SK-N-SH (cell line): Measurements from ENCODE around the gene UGP2. TPM values are rescaled to one million over a fixed set of nuclear protein-coding genes. Genes with fewer than 3 reads are reported as not detected.

Experiments used
- CTCF ChIA-PET: fragments of 300-600, 350-600 bp; formaldehyde crosslinking; extraction: SDS; loops from one replicate; lab custom pipeline; 2021; lab: Yijun Ruan, JAX
- POLR2A ChIA-PET: fragments of 350-600 bp; sonication (Branson Sonifier 250); formaldehyde crosslinking; extraction: SDS; loops from one replicate; lab custom pipeline; 2020; ENCODE audit warnings: antibody characterized with exemption, inconsistent platforms; lab: Yijun Ruan, JAX
- DNase-seq: peaks from one replicate; pipeline ENCODE4 v3.0.0; 2012
- H2AFZ ChIP-seq: fragments of 200-600 bp; sonication (generic); 2 replicates; pipeline ENCODE4 v1.8.1; 2016; ENCODE audit warnings: antibody characterized with exemption, mild to moderate bottlenecking, low read depth
- H3F3A ChIP-seq: fragments of 200-600 bp; sonication (generic); replicated peaks from 2 replicates; pipeline ENCODE3; 2016; ENCODE audit warnings: antibody characterized with exemption, mild to moderate bottlenecking; ENCODE audit not compliant: insufficient read depth
- H3K27ac ChIP-seq, 2 experiments: fragments of 200-500 bp in 1 of 2; fragments of 200-600 bp in 1 of 2; sonication (Bioruptor generic) in 1 of 2; sonication (generic), shearing (Covaris generic) in 1 of 2; 2 replicates each; pipeline versions ENCODE4 v1.5.1 to v1.6.1; 2014 to 2016; ENCODE audit warnings: low read depth in 2 of 2, inconsistent platforms in 1 of 2, low read length in 1 of 2, mild to moderate bottlenecking in 1 of 2, mixed read lengths in 1 of 2
- H3K27me3 ChIP-seq: fragments of 200-600 bp; sonication (generic), shearing (Covaris generic); 2 replicates; pipeline ENCODE4 v1.6.1; 2016; ENCODE audit warnings: mixed run types; ENCODE audit not compliant: insufficient read depth
- H3K36me3 ChIP-seq, 2 experiments: fragments of 200-500 bp in 1 of 2; fragments of 200-600 bp in 1 of 2; sonication (Bioruptor generic) in 1 of 2; sonication (generic) in 1 of 2; replicated peaks in 1 of 2; 2 replicates each; pipeline versions ENCODE3 to v1.5.1; 2014 to 2016; ENCODE audit warnings: low read length in 1 of 2, mild to moderate bottlenecking in 1 of 2; ENCODE audit not compliant: insufficient read depth in 2 of 2, control insufficient read depth in 1 of 2
- H3K4me1 ChIP-seq, 2 experiments: fragments of 200-500 bp in 1 of 2; fragments of 200-600 bp in 1 of 2; sonication (Bioruptor generic) in 1 of 2; sonication (generic), shearing (Covaris generic) in 1 of 2; 2 replicates each; pipeline versions ENCODE4 v1.5.1 to v1.6.1; 2014 to 2016; ENCODE audit warnings: low read depth in 1 of 2, low read length in 1 of 2, mixed run types in 1 of 2; ENCODE audit not compliant: insufficient read depth in 2 of 2, control insufficient read depth in 1 of 2
- H3K4me2 ChIP-seq: fragments of 200-600 bp; sonication (generic), shearing (Covaris generic); 2 replicates; pipeline ENCODE4 v1.6.1; 2017; ENCODE audit warnings: mixed run types
- H3K4me3 ChIP-seq, 2 experiments: fragments of 200-500 bp in 1 of 2; fragments of 200-600 bp in 1 of 2; sonication (Bioruptor generic) in 1 of 2; sonication (generic), shearing (Covaris generic) in 1 of 2; 2 replicates each; pipeline versions ENCODE4 v1.5.1 to v1.8.1; 2014 to 2016; ENCODE audit warnings: low read depth in 2 of 2, inconsistent platforms in 1 of 2, low read length in 1 of 2, mild to moderate bottlenecking in 1 of 2, mixed read lengths in 1 of 2, moderate library complexity in 1 of 2
- H3K79me2 ChIP-seq: fragments of 200-600 bp; sonication (generic); 2 replicates; pipeline ENCODE4 v1.8.1; 2017; ENCODE audit warnings: mild to moderate bottlenecking; ENCODE audit not compliant: insufficient read depth
- H3K9ac ChIP-seq: fragments of 200-600 bp; sonication (generic); 2 replicates; pipeline ENCODE4 v1.6.1; 2017; ENCODE audit warnings: mixed run types
- H3K9me2 ChIP-seq: fragments of 200-600 bp; sonication (generic); 2 replicates; pipeline ENCODE4 v1.6.1; 2017; ENCODE audit warnings: mixed run types
- H3K9me3 ChIP-seq: fragments of 200-600 bp; sonication (generic); 2 replicates; pipeline ENCODE4 v1.6.1; 2017; ENCODE audit warnings: mixed run types, mild to moderate bottlenecking, moderate library complexity
- H4K20me1 ChIP-seq: fragments of 200-600 bp; sonication (generic); 2 replicates; pipeline ENCODE4 v1.6.1; 2017; ENCODE audit warnings: mild to moderate bottlenecking, mixed run types; ENCODE audit not compliant: insufficient read depth
- EP300 ChIP-seq, 2 experiments: IDR thresholded peaks; 2 replicates each; pipeline versions ENCODE4 v1.4.0 to v1.6.1; 2012; ENCODE audit warnings: borderline replicate concordance in 1 of 2, low read depth in 1 of 2, low read length in 1 of 2
- EZH2phosphoT487 ChIP-seq: fragments of 200-600 bp; sonication (generic); IDR thresholded peaks from 2 replicates; pipeline ENCODE4 v1.6.1; 2017; ENCODE audit warnings: low read depth, mixed run types, mild to moderate bottlenecking, antibody characterized with exemption, moderate library complexity, borderline replicate concordance
- GABPA ChIP-seq: IDR thresholded peaks from 2 replicates; pipeline ENCODE4 v1.4.0; 2012; ENCODE audit warnings: low read depth, mild to moderate bottlenecking
- GATA2 ChIP-seq: sonication (generic); formaldehyde crosslinking; IDR thresholded peaks from 2 replicates; pipeline ENCODE4 v1.5.0; 2020; ENCODE audit warnings: mild to moderate bottlenecking, missing genetic modification reagents
- IRF3 ChIP-seq: fragments of 150-350 bp; IDR thresholded peaks from 2 replicates; pipeline ENCODE4 v1.6.1; 2016; ENCODE audit warnings: mild to moderate bottlenecking, low read depth, low read length
- MEF2A ChIP-seq: IDR thresholded peaks from 2 replicates; pipeline ENCODE4 v1.4.0; 2012; ENCODE audit warnings: low read depth, borderline replicate concordance
- RAD21 ChIP-seq: IDR thresholded peaks from 2 replicates; pipeline ENCODE4 v1.6.1; 2012; ENCODE audit warnings: mild to moderate bottlenecking, low read length
- RCOR1 ChIP-seq: fragments of 150-350 bp; IDR thresholded peaks from 2 replicates; pipeline ENCODE4 v1.6.1; 2017; ENCODE audit warnings: antibody characterized with exemption, low read length
- SIN3A ChIP-seq: IDR thresholded peaks from 2 replicates; pipeline ENCODE4 v1.6.1; 2012; ENCODE audit warnings: low read depth, mild to moderate bottlenecking, low read length, moderate library complexity, borderline replicate concordance
- TAF1 ChIP-seq: IDR thresholded peaks from 2 replicates; pipeline ENCODE4 v1.6.1; 2012; ENCODE audit warnings: low read depth, mild to moderate bottlenecking, low read length, moderate library complexity, borderline replicate concordance
- TCF12 ChIP-seq: IDR thresholded peaks from 2 replicates; pipeline ENCODE4 v1.4.0; 2012
- TEAD4 ChIP-seq: IDR thresholded peaks from 2 replicates; pipeline ENCODE4 v1.4.0; 2012; ENCODE audit warnings: mild to moderate bottlenecking, borderline replicate concordance; ENCODE audit not compliant: insufficient read depth
- WGBS: methylation state at CpG from one replicate; pipeline ENCODE4 v1.1.6; 2017; ENCODE audit warnings: low lambda C conversion rate; 5-methylcytosine and 5-hydroxymethylcytosine counted together
- polyA plus RNA-seq, 3 experiments: library from polyadenylated mRNA; depleted of rRNA; stranded (reverse); fragments of >200 nt; gene quantifications; 2 replicates each; pipeline ENCODE4 v1.2.3, GENCODE V29; 2012
- TF ChIP-seq, protein P1 (sequence below): IDR thresholded peaks from 2 replicates; pipeline ENCODE4 v1.4.0; 2012; ENCODE audit warnings: low read depth, borderline replicate concordance

UGP2 gene
- polyA plus RNA-seq, 1 of the 3 experiments (the other 2 are of a cell fraction), result 30.1 TPM

DNA sequence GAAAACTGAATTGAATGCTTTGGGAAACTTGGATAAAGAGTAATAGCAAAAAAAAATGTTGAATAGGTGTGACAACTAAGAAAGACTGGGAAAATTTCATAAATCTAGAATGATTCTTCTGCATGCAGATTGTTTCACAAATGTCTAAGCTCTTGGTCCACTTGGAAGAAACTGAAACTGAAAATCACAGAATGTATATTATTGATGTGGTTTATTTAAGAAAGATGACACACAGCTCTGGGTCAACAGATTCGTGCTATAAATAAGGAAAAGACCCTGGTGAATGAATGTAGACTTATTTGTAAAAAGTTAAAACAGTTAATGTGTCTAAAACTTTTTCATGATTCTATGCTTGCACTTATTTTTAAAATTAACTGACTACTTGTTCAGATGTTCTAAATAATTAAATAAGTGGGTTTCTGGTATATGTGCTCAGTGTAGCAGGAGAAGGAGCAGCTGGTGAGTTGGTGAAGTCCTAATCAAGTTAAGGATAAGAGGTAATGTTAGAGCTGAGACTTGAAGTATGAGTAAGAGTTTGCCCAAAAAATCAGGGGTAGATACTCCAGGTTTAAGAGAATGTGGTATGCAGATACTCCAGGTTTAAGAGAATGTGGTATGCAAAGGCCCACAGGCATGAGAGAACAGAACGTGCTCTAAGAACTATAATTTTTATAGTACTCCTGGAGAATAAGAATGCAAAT lies 24.5 kb downstream of the UGP2 start:
- Histone ChIP-seq H3K9me3 (no peaks in the 10 kb centered on the region), H3K4me3 (no peak overlapping the region)
- TF ChIP-seq TCF12, result no peak
- no peak for TF ChIP-seq GABPA
- TF ChIP-seq, all 33 proteins: peak for 0
- Histone ChIP-seq H3F3A (no peaks in the 10 kb centered on the region), H3K27ac (no peak overlapping the region), H4K20me1 (no peaks in the 10 kb centered on the region), H3K79me2 (peaks cover 20% of the 10 kb centered on the region; the same call in 1 of the 2 replicates), H3K9ac (no peak overlapping the region), H3K4me1 (peaks cover 0 to 2% of the 10 kb centered on the region in 2 experiments; a peak in 3 of 4 replicates), H3K9me2 (no peaks in the 10 kb centered on the region), H2AFZ (no peak overlapping the region), H3K4me2 (no peak overlapping the region), H3K36me3 (peaks cover 40 to 53% of the 10 kb centered on the region in 2 experiments), H3K27me3 (no peaks in the 10 kb centered on the region)
- no peak for DNase-seq
- 90% methylated on average over 2 of the region's 2 CpGs for WGBS
- ChIA-PET POLR2A (no interaction called here), CTCF (interaction anchor here (2.5 kb wide), 1 partner anchor 167 kb away, joined by 15 read pairs; no protein-coding TSS in a partner anchor)

GRCh38 chr2:63870679-63871078 lies 29.0 kb downstream of the UGP2 start:
- H3F3A ChIP-seq, result no peaks in the 10 kb centered on the region
- no peak overlapping the region for H2AFZ ChIP-seq
- H3K4me1 ChIP-seq, result peaks cover 0 to 6% of the 10 kb centered on the region in 2 experiments; a peak in 3 of 4 replicates
- no peak for DNase-seq
- no peaks in the 10 kb centered on the region for H3K27me3 ChIP-seq
- H3K9me3 ChIP-seq, result no peaks in the 10 kb centered on the region
- H3K9ac ChIP-seq, result no peak overlapping the region
- TF ChIP-seq TEAD4 (no peak), SIN3A (no peak), GATA2 (CRISPR knock-in tag) (no peak), TAF1 (no peak), IRF3 (no peak), TCF12 (no peak), RAD21 (no peak), EP300 (IDR thresholded peaks at IDR 0.05; ENCODE audit: borderline replicate concordance in 1 of 2, low read depth in 1 of 2, low read length in 1 of 2) (no peak), RCOR1 (no peak), MEF2A (no peak), GABPA (no peak), EZH2phosphoT487 (no peak)
- TF ChIP-seq, protein P1, sequence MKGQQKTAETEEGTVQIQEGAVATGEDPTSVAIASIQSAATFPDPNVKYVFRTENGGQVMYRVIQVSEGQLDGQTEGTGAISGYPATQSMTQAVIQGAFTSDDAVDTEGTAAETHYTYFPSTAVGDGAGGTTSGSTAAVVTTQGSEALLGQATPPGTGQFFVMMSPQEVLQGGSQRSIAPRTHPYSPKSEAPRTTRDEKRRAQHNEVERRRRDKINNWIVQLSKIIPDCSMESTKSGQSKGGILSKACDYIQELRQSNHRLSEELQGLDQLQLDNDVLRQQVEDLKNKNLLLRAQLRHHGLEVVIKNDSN, result no peak
- ChIA-PET POLR2A (no interaction called here), CTCF (interaction anchor here (1.4 kb wide), 1 partner anchor 9 kb away, joined by 6 read pairs; no protein-coding TSS in a partner anchor)
- H3K9me2 ChIP-seq, result no peaks in the 10 kb centered on the region
- 91% methylated on average over 4 of the region's 4 CpGs for WGBS
- H4K20me1 ChIP-seq, result no peaks in the 10 kb centered on the region
- peak overlapping the region in 1 of 2 experiments; percentile 50; a peak in 1 of 4 replicates for H3K27ac ChIP-seq
- H3K4me3 ChIP-seq, result no peak overlapping the region
- peaks cover 32 to 39% of the 10 kb centered on the region in 2 experiments for H3K36me3 ChIP-seq
- H3K79me2 ChIP-seq, result peaks cover 29% of the 10 kb centered on the region; the same call in 1 of the 2 replicates
- H3K4me2 ChIP-seq, result no peak overlapping the region
